HepG2 (cell line): ENCODE results near the gene SLC9A8. TPM values are rescaled to one million over a fixed set of nuclear protein-coding genes. Genes with fewer than 3 reads are reported as not detected.

ENCODE experiments used
- EP300 ChIP-seq, 3 experiments: sonication (generic) in 1 of 3; formaldehyde crosslinking in 1 of 3; IDR thresholded peaks; 2 replicates each; pipeline versions ENCODE4 v1.5.1 to v1.6.1; 2011 to 2020; ENCODE audit warnings: low read depth in 2 of 3, low read length in 2 of 3, borderline replicate concordance in 1 of 3, improper control_type of control experiment in 1 of 3, mild to moderate bottlenecking in 1 of 3, missing genetic modification reagents in 1 of 3, moderate library complexity in 1 of 3
- GABPA ChIP-seq, 2 experiments: IDR thresholded peaks; 2 replicates each; pipeline ENCODE4 v1.6.1; 2011 to 2016; ENCODE audit warnings: low read depth in 2 of 2, low read length in 1 of 2, missing biosample characterization in 1 of 2, missing genetic modification characterization in 1 of 2
- HMG20A ChIP-seq: IDR thresholded peaks from 2 replicates; pipeline ENCODE4 v1.6.1; 2016; ENCODE audit warnings: borderline replicate concordance
- KLF16 ChIP-seq, 2 experiments: sonication (generic) in 1 of 2; formaldehyde crosslinking in 1 of 2; IDR thresholded peaks; 2 replicates each; pipeline versions ENCODE4 v1.6.1 to v1.8.0; 2016 to 2023; ENCODE audit warnings: missing genetic modification reagents in 2 of 2, missing compliant biosample characterization in 1 of 2
- PHB2 ChIP-seq: fragments of 450-650 bp; IDR thresholded peaks from 2 replicates; pipeline ENCODE4 v1.6.1; 2018; ENCODE audit not compliant: partially characterized antibody
- PPARG ChIP-seq: conservative IDR thresholded peaks from 2 replicates; pipeline ENCODE4 v1.6.1; 2016; ENCODE audit warnings: missing biosample characterization, missing genetic modification reagents
- RBM39 ChIP-seq: fragments of 200-400 bp; formaldehyde crosslinking; IDR thresholded peaks from one replicate; pipeline ENCODE4 v1.6.1; 2018; ENCODE audit warnings: antibody characterized with exemption, mild to moderate bottlenecking, low read depth, low read length; ENCODE audit not compliant: poor library complexity, severe bottlenecking
- SATB2 ChIP-seq: sonication (generic); formaldehyde crosslinking; IDR thresholded peaks from 2 replicates; pipeline ENCODE4 v1.5.0; 2020; ENCODE audit warnings: missing genetic modification reagents
- XBP1 ChIP-seq: sonication (generic); formaldehyde crosslinking; IDR thresholded peaks from 2 replicates; pipeline ENCODE4 v1.5.0; 2020; ENCODE audit warnings: missing genetic modification reagents
- ZSCAN9 ChIP-seq: IDR thresholded peaks from 2 replicates; pipeline ENCODE4 v1.6.1; 2016; ENCODE audit warnings: borderline replicate concordance
- polyA plus RNA-seq, 8 experiments: library from polyadenylated mRNA; depleted of rRNA in 3 of 8; stranded (reverse) in 7 of 8; unstranded in 1 of 8; fragments of >200 nt; fragmentation: Illumina TruSeq in 4 of 8; extraction: Trizol in 4 of 8; gene quantifications; 2 replicates each; pipeline versions ENCODE4 v1.2.1 to v1.2.3, GENCODE V29; 2011 to 2016; ENCODE audit warnings: low read depth in 4 of 8, missing spikeins in 1 of 8, mixed read lengths in 1 of 8; ENCODE audit not compliant: insufficient read depth in 1 of 8
- total RNA-seq, 5 experiments: library from RNA; depleted of rRNA; stranded (reverse); fragments of >200 nt; fragmentation: Illumina TruSeq; extraction: Trizol; gene quantifications; 2 replicates each; pipeline ENCODE4 v1.2.3, GENCODE V29; 2016; ENCODE audit warnings: low read depth in 1 of 5
- TF ChIP-seq, protein P1 (sequence below): sonication (generic); formaldehyde crosslinking; IDR thresholded peaks from 2 replicates; pipeline ENCODE4 v1.5.0; 2020; ENCODE audit warnings: missing genetic modification reagents
- TF ChIP-seq, protein P2 (sequence below): sonication (generic); formaldehyde crosslinking; IDR thresholded peaks from 2 replicates; pipeline ENCODE4 v1.4.0; 2020; ENCODE audit warnings: missing genetic modification reagents
- TF ChIP-seq, protein P3 (sequence below): sonication (generic); formaldehyde crosslinking; IDR thresholded peaks from 2 replicates; pipeline ENCODE4 v1.5.1; 2020; ENCODE audit warnings: mild to moderate bottlenecking, missing genetic modification reagents, moderate library complexity
- TF ChIP-seq, protein P4 (sequence below): sonication (generic); formaldehyde crosslinking; IDR thresholded peaks from 2 replicates; pipeline ENCODE4 v1.4.0; 2020; ENCODE audit warnings: missing genetic modification reagents

SLC9A8 gene
- total and polyA plus RNA-seq, 2 of the 13 experiments (the other 11 are each of a cell fraction or from before 2014, with no cell fraction given), result 4.1 to 7.4 TPM

DNA sequence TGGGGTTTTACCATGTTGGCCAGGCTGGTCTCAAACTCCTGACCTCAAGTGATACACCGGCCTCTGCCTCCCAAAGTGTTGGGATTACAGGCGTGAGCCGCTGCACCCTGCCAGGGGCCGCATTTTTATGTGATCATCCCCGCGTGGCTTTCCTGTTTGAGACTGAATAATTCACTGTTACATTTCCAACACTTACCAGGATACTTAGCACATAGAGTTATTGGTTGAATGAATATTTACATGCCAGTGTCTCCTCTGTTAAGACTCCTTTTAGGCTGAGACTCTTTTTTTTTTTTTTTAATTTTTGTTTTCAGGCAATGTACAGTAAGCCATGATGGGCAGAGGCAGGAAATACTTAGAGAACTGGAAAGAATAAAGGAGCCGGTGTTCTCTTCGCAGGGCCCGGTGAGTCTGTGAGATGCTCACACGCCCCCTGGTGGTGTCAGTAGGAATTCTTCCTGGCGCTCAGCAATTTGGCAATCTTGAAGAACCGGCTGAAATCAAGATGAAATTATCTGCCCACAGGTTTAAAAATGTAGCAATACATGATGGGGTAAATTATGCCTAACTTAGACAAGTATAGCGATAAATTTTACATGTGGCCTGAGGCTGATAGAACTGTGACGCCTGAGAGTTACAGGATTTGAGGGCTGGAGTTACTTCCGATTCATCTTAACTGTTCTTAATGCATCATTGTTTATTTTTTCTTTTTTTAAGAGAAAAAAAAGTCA, 115.9 kb downstream of the SLC9A8 start (continued):
- TF ChIP-seq SATB2 (CRISPR knock-in tag), result no peak
- no peak for TF ChIP-seq GABPA (IDR thresholded peaks at IDR 0.05; ENCODE audit: low read depth, low read length)
- peak; percentile 60; the same call in 1 of the 2 replicates for TF ChIP-seq GABPA (CRISPR knock-in tag; IDR thresholded peaks at IDR 0.05; ENCODE audit: low read depth)
- peak in 1 of 2 experiments; percentile 64; a peak in 1 of 4 replicates for TF ChIP-seq KLF16 (CRISPR knock-in tag; IDR thresholded peaks at IDR 0.05)
- TF ChIP-seq, protein P1, sequence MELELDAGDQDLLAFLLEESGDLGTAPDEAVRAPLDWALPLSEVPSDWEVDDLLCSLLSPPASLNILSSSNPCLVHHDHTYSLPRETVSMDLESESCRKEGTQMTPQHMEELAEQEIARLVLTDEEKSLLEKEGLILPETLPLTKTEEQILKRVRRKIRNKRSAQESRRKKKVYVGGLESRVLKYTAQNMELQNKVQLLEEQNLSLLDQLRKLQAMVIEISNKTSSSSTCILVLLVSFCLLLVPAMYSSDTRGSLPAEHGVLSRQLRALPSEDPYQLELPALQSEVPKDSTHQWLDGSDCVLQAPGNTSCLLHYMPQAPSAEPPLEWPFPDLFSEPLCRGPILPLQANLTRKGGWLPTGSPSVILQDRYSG (CRISPR knock-in tag), result no peak
- 0 out of 2 replicates have a peak, but pooled peaks have one; percentile 39 for TF ChIP-seq PPARG (CRISPR knock-in tag)
- TF ChIP-seq PHB2, result no peak
- TF ChIP-seq, protein P2, sequence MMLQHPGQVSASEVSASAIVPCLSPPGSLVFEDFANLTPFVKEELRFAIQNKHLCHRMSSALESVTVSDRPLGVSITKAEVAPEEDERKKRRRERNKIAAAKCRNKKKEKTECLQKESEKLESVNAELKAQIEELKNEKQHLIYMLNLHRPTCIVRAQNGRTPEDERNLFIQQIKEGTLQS (CRISPR knock-in tag), result no peak
- TF ChIP-seq ZSCAN9, result peak; percentile 94
- TF ChIP-seq HMG20A (CRISPR knock-in tag), result no peak
- no peak for TF ChIP-seq XBP1 (CRISPR knock-in tag)
- TF ChIP-seq, protein P3, sequence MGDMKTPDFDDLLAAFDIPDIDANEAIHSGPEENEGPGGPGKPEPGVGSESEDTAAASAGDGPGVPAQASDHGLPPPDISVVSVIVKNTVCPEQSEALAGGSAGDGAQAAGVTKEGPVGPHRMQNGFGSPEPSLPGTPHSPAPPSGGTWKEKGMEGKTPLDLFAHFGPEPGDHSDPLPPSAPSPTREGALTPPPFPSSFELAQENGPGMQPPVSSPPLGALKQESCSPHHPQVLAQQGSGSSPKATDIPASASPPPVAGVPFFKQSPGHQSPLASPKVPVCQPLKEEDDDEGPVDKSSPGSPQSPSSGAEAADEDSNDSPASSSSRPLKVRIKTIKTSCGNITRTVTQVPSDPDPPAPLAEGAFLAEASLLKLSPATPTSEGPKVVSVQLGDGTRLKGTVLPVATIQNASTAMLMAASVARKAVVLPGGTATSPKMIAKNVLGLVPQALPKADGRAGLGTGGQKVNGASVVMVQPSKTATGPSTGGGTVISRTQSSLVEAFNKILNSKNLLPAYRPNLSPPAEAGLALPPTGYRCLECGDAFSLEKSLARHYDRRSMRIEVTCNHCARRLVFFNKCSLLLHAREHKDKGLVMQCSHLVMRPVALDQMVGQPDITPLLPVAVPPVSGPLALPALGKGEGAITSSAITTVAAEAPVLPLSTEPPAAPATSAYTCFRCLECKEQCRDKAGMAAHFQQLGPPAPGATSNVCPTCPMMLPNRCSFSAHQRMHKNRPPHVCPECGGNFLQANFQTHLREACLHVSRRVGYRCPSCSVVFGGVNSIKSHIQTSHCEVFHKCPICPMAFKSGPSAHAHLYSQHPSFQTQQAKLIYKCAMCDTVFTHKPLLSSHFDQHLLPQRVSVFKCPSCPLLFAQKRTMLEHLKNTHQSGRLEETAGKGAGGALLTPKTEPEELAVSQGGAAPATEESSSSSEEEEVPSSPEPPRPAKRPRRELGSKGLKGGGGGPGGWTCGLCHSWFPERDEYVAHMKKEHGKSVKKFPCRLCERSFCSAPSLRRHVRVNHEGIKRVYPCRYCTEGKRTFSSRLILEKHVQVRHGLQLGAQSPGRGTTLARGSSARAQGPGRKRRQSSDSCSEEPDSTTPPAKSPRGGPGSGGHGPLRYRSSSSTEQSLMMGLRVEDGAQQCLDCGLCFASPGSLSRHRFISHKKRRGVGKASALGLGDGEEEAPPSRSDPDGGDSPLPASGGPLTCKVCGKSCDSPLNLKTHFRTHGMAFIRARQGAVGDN, result peak; percentile 36; the same call in 1 of the 2 replicates
- no peak for TF ChIP-seq RBM39
- peak in 1 of 2 experiments; percentile 56; a peak in 1 of 4 replicates for TF ChIP-seq EP300 (IDR thresholded peaks at IDR 0.05; ENCODE audit: low read depth in 2 of 2, low read length in 2 of 2)
- TF ChIP-seq EP300 (CRISPR knock-in tag; IDR thresholded peaks at IDR 0.05; ENCODE audit: borderline replicate concordance), result no peak
- TF ChIP-seq, protein P4, sequence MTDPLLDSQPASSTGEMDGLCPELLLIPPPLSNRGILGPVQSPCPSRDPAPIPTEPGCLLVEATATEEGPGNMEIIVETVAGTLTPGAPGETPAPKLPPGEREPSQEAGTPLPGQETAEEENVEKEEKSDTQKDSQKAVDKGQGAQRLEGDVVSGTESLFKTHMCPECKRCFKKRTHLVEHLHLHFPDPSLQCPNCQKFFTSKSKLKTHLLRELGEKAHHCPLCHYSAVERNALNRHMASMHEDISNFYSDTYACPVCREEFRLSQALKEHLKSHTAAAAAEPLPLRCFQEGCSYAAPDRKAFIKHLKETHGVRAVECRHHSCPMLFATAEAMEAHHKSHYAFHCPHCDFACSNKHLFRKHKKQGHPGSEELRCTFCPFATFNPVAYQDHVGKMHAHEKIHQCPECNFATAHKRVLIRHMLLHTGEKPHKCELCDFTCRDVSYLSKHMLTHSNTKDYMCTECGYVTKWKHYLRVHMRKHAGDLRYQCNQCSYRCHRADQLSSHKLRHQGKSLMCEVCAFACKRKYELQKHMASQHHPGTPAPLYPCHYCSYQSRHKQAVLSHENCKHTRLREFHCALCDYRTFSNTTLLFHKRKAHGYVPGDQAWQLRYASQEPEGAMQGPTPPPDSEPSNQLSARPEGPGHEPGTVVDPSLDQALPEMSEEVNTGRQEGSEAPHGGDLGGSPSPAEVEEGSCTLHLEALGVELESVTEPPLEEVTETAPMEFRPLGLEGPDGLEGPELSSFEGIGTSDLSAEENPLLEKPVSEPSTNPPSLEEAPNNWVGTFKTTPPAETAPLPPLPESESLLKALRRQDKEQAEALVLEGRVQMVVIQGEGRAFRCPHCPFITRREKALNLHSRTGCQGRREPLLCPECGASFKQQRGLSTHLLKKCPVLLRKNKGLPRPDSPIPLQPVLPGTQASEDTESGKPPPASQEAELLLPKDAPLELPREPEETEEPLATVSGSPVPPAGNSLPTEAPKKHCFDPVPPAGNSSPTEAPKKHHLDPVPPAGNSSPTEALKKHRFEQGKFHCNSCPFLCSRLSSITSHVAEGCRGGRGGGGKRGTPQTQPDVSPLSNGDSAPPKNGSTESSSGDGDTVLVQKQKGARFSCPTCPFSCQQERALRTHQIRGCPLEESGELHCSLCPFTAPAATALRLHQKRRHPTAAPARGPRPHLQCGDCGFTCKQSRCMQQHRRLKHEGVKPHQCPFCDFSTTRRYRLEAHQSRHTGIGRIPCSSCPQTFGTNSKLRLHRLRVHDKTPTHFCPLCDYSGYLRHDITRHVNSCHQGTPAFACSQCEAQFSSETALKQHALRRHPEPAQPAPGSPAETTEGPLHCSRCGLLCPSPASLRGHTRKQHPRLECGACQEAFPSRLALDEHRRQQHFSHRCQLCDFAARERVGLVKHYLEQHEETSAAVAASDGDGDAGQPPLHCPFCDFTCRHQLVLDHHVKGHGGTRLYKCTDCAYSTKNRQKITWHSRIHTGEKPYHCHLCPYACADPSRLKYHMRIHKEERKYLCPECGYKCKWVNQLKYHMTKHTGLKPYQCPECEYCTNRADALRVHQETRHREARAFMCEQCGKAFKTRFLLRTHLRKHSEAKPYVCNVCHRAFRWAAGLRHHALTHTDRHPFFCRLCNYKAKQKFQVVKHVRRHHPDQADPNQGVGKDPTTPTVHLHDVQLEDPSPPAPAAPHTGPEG, result no peak
